Measurements from ENCODE around the gene CHDH.

DNA sequence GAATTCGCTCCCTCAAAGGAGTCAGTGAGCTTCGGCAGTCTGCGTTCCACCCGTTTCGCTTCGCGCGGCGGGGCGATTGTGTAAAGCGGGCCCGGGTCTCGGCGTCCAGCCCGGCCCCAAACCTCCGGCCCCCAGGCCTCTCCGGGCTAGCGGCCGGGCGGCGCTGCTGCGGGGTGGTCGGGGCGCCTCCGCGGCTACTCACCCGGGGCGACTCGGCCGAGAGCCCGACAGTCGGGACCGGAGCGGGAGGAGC lies 412 bp downstream of the CHDH start:
- TF ChIP-seq, protein P1, sequence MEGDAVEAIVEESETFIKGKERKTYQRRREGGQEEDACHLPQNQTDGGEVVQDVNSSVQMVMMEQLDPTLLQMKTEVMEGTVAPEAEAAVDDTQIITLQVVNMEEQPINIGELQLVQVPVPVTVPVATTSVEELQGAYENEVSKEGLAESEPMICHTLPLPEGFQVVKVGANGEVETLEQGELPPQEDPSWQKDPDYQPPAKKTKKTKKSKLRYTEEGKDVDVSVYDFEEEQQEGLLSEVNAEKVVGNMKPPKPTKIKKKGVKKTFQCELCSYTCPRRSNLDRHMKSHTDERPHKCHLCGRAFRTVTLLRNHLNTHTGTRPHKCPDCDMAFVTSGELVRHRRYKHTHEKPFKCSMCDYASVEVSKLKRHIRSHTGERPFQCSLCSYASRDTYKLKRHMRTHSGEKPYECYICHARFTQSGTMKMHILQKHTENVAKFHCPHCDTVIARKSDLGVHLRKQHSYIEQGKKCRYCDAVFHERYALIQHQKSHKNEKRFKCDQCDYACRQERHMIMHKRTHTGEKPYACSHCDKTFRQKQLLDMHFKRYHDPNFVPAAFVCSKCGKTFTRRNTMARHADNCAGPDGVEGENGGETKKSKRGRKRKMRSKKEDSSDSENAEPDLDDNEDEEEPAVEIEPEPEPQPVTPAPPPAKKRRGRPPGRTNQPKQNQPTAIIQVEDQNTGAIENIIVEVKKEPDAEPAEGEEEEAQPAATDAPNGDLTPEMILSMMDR (conservative IDR thresholded peaks at IDR 0.05; ENCODE audit: low read length): no peak
- TF ChIP-seq EZH2phosphoT487 (IDR thresholded peaks at IDR 0.05; ENCODE audit: borderline replicate concordance, low read depth, low read length): no peak
